Measurements from ENCODE around the gene WDR77.

DNA sequence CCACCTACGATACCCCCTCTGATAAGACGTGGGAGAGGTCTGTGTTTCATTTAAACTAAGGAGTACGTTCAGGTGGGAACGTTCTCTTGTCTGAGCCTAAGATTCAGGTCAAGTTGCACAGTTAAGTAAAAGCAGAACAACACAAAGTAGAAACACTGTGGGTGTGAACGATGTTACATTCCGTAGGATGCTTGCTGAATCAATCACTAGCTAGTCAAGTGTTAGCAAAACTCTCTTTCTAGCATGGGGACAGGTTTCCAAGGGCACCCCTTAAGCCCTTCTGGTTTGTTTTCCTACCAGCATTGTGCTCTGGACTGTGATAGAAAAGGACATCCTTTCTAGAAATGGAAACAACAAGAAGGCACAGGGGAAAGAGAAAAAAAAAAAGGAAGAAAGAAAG is 38.1 kb upstream of the WDR77 start:
- TF ChIP-seq, protein P1, sequence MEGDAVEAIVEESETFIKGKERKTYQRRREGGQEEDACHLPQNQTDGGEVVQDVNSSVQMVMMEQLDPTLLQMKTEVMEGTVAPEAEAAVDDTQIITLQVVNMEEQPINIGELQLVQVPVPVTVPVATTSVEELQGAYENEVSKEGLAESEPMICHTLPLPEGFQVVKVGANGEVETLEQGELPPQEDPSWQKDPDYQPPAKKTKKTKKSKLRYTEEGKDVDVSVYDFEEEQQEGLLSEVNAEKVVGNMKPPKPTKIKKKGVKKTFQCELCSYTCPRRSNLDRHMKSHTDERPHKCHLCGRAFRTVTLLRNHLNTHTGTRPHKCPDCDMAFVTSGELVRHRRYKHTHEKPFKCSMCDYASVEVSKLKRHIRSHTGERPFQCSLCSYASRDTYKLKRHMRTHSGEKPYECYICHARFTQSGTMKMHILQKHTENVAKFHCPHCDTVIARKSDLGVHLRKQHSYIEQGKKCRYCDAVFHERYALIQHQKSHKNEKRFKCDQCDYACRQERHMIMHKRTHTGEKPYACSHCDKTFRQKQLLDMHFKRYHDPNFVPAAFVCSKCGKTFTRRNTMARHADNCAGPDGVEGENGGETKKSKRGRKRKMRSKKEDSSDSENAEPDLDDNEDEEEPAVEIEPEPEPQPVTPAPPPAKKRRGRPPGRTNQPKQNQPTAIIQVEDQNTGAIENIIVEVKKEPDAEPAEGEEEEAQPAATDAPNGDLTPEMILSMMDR (IDR thresholded peaks at IDR 0.05) = no peak
- TF ChIP-seq EZH2 (IDR thresholded peaks at IDR 0.05; ENCODE audit: borderline replicate concordance, insufficient read depth, low read depth, low read length, poor library complexity, severe bottlenecking) = no peak
